Retinal pigment epithelial cell (primary cell): ENCODE data around the gene AREG.
"Not testable (repeated sequence)": the region's sequence is repeated elsewhere in the genome, so short reads cannot be mapped to it uniquely, and the experiment has no call there.

ENCODE experiments used
- DNase-seq: peaks from one replicate; pipeline ENCODE4 v3.0.0-alpha.2; 2010; ENCODE audit warnings: low read depth
- H3K4me3 ChIP-seq: 2 replicates; pipeline ENCODE4 v1.5.1; 2011; ENCODE audit warnings: mild to moderate bottlenecking, low read length, control low read depth, moderate library complexity
- CTCF ChIP-seq: conservative IDR thresholded peaks from 2 replicates; pipeline ENCODE4 v1.5.1; 2011; ENCODE audit warnings: low read depth, low read length, control low read depth, inconsistent platforms

AREG gene

GRCh38 chr4:74444891-74445642, at the start of gene AREG:
Gene AREG (plus strand): TSS chr4:74445136. CDS start chr4:74445346, 210 bp downstream.
- TF ChIP-seq CTCF, result peak; percentile 74

GRCh38 chr4:74395633-74396032, 49.3 kb upstream of the AREG start:
- no peak overlapping the region for H3K4me3 ChIP-seq
- no peak for DNase-seq
- TF ChIP-seq CTCF, result no peak

More at GRCh38 chr4:74444891-74445642, at the start of gene AREG:
- no peak for DNase-seq
- H3K4me3 ChIP-seq, result peak within 1 kb of the TSS; percentile 67

- no peak for TF ChIP-seq CTCF
- no peak overlapping the region for H3K4me3 ChIP-seq
Observed at GRCh38 chr4:74397748-74398426, 47.0 kb upstream of the AREG start.

GRCh38 chr4:74398894-74399589, 45.9 kb upstream of the AREG start:
- not testable (repeated sequence) for DNase-seq, H3K4me3 ChIP-seq

More at GRCh38 chr4:74397748-74398426, 47.0 kb upstream of the AREG start:
- no peak for DNase-seq

- DNase-seq, result no peak
- no peak overlapping the region for H3K4me3 ChIP-seq
- TF ChIP-seq CTCF, result no peak
Observed at GRCh38 chr4:74400395-74400794, 44.5 kb upstream of the AREG start.

GRCh38 chr4:74402692-74403456, 42.1 kb upstream of the AREG start:
- DNase-seq, result no peak
- TF ChIP-seq CTCF, result no peak
- no peak overlapping the region for H3K4me3 ChIP-seq

GRCh38 chr4:74407891-74408290, 37.0 kb upstream of the AREG start:
- no peak for TF ChIP-seq CTCF
- DNase-seq, result no peak

More at GRCh38 chr4:74407891-74408290, 37.0 kb upstream of the AREG start:
- H3K4me3 ChIP-seq, result no peak overlapping the region
